CD4-positive, alpha-beta T cell treated with Interferon gamma for 1 hour (primary cell): ENCODE results near the gene ABCG8.
A peak's percentile ranks its signal among the peaks of the same experiment; 100 is the strongest.

Experiments used
- DNase-seq: peaks from one replicate; pipeline ENCODE4 v3.0.0-alpha.2; 2020

Gene ABCG8

DNA sequence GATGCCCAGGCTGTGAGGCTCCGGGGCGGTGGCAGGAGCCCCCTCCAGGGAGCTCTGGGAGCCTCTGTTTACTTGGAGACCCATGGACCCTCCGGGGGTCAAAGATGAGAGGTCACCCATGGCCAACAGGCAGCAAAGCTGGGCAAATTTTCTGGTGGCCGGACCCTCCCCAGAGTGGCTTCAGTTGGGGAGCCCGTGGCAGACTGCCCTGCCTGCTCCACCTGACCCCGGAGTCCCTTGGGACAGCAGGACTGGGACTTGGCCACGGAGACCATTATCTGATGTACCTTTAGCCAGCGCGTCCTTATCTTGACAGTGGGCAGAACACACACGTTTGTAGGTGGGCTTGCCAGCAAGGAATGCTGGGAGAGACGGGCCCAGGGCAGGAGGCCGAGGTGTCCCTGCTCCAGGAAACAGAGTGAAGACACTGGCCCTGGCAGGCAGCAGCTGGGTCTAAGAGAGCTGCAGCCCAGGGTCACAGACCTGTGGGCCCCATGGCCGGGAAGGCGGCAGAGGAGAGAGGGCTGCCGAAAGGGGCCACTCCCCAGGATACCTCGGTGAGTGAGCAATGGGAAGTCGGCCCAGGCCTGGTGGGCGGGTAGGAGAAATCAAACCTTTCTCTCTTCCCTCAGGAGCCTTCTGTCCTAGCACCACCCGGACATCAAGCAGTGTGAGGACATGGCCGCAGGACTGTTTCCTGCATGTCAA, at the start of gene ABCG8, which contains the start of gene ABCG5:
Gene ABCG8, plus strand, starts transcription at position 412 of the 708 bp plus-strand sequence. Its CDS starts 83 bp downstream, at position 495.
Gene ABCG5, minus strand, starts transcription at position 280 of the 708 bp plus-strand sequence. Its CDS starts 160 bp downstream, at position 120.
- DNase-seq = no peak

DNA sequence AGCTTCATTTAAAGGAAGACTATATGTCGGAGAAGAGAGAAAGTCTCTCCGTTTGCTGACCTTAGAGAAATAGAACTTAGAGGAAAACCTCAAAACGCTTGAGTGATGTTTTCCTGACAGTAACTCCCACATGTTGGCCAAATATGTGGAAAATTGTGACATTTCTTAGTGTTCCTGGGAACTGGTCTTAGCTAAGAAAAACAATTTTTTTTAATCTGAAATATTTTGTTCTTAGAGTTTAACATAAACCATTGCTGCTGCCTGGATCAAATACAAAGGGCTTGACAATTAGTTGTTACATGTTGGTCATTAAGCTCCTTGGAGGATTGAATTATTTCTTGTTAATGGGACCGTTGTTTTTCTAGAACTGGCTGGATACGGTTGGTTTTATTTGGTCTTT, 48.6 kb upstream of the ABCG8 start:
- no peak for DNase-seq

DNA sequence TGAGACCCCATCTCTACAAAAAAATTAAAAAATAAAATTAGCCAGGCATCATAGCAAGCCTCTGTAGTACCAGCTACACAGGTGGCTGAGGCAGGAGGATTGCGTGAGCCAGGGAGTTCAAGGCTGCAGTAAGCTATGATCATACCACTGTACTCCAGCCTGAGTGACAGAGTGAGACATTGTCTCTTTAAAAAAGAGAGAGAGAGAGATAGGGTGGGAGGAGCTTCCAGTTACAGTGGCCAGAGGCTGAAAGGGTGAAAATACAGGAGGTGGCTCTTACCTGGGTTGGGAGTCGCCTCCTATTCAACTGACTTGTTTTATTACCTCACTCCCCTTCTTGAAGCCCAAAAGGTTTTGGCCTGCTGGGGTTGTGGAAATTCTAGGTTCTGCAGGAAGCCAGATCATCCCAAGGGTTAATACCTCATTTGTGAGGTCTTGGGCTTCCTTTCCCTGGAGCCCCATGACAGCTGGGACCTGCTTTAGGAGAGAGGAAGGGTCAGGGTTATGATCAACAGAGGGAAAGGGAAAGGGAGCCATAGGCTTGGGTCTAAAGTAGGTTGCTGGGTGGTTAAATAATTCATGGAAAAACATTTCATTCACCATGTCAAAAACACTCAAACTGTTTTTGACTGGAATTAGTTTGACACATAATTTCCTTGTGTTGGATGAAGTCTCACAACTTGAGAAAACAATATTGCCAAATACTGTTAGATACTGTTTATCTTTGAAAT, 47.6 kb upstream of the ABCG8 start:
- DNase-seq = no peak

DNA sequence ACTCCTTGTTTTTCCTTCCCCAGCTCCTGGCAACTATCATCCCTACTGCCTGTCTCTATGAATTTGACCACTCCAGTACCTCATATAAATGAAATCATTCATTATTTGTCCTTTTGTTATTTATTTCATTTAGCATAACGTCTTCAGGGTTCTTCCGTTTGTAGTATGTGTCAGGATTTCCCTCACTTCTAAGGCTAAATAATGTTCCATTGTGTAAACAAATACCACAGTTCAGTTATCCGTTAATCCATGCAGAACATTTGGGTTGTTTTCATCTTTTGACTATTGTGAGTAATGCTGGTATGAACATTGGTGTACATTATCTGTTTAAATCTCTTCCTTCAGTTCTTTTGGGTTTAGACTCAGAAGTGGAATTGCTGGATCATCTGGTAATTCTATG, 46.1 kb upstream of the ABCG8 start:
- no peak for DNase-seq

DNA sequence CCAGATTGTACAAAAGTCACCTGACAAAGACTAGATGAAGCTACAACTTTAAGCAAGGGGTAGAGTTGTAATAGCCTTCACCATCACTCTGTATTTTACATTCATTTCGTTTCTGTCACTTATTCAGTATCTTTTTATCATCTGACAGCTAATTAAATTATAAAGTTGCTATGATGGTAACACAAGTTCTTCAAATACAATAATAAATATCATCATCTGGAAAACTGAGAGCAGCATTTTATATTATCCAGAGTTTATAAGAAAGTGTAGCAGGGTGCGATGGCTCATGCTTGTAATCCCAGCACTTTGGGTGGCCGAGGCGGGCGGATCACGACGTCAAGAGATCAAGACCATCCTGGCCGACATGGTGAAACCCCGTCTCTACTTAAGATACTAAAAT, 43.8 kb upstream of the ABCG8 start:
- no peak for DNase-seq

DNA sequence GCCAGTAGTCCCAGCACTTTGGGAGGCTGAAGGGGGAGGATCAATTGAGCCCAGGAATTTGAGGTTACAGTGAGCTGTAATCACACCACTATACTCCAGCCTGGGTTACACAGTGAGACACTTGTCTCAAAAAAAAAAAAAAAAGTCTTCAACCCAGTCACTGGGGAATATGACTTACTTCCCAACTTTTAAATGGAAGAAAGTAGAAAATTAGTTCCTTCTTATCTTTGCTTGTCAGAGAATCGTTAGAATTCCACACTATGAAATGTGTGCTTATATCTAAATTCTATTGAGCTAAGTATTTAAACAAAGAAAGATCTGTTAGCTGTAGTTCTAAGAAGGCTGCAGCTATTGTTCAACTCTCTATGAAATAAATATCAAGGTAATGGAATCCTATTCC, 42.6 kb upstream of the ABCG8 start:
- DNase-seq = no peak

DNA sequence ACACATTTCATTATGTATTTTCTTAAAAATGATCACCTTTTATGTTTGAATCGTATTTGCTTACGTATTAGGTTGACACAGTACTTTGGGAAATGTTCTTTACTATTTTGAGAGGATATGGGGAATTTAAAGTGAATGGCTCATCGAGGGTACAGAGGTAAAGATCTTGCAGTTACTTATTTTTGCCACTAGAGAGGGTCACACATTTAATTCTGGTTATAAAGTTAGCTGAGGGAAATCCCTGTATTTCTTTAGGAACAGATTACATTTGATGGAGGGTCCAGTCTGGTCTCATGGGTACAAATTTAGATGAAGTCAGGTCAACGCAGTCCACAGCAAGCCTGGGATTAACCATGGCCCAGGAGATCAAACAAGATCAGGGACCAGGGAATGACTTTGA, 40.5 kb upstream of the ABCG8 start:
- DNase-seq = no peak

DNA sequence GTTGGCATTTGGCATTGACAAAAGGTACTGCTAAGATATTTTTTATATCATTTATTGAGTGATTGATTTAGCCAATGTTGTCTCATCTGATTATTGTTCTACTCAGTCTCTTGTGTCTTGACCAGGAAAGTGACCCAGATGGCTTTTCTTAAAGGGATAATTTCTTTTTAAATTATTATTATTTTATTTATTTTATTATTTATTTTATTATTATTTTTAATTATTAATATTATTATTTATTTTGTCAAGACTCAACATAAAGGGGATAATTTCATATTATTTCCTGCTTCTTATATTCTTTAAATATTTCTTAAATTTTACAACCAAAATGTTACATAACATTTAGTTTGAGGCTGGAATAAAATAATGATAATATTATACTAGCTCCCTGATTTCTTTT, 37.9 kb upstream of the ABCG8 start:
- DNase-seq = no peak

DNA sequence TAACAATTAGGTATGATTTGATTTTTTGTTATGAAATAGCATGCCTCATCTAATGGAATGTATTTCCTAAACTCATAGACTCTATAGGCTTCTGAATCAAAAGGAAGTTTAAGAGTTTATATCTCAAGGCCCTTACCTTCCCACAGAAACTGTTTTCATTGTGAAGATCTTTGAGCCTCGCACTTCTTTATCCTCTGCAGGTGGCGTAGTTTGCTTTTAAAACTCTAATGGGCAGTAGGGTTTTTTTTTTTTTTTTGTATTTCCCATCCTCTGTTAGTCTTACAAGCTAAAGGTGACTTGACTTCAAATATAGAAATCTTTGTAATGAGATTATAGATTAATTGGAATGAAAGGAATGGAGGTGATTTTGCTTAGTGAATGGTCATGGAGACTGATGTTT, 36.6 kb upstream of the ABCG8 start:
- no peak for DNase-seq

DNA sequence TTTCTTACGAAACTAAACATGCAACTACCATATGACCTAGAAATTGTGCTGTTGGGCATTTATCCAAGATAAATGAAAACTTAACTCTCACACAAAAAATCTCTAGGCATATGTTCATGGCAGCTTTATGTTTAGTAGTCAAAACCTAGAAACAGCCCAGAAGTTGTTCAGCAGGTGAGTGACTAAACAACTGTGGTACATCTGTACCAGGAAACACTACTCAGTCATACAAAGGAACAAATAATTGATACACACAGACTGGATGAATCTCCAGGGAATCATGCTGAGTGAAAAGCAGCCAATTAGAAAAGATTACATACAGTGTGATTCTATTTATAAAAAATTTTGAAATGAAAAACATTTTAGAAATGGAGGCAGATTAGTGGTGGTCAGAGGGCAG, 35.7 kb upstream of the ABCG8 start:
- DNase-seq = no peak

DNA sequence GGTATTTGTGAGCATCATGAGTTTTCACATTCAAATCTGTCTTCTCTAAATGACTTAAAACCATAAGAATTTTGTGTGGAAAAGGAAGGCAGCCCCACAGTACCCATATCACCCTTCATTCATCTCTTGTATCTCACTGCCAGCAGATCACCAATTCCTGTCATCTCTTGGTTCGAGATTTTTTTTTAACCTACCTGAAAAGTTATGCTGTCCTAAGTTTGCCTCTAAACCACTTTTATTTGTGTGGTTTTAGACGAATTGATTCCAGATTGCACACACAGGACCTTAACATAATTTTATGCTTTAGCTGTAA, 32.1 kb upstream of the ABCG8 start:
- no peak for DNase-seq

DNA sequence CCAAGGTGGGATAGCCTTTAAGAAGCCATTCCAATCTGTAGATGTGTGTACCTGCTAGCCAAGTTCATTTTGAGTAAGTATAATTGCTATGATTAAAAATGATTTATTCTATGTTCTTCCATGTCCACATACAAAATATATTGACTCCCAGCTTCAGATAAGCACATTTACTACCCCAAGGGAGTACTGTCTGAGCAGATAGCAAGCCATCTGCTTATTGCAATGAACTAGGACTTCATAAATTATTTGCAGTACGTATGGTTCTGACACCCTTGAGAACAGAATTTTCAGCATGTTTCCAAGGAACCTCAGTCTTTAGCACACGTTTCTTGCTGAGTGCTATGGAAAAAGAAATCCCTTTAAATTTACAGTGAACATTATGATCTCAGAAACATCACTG, 28.3 kb upstream of the ABCG8 start:
- no peak for DNase-seq

DNA sequence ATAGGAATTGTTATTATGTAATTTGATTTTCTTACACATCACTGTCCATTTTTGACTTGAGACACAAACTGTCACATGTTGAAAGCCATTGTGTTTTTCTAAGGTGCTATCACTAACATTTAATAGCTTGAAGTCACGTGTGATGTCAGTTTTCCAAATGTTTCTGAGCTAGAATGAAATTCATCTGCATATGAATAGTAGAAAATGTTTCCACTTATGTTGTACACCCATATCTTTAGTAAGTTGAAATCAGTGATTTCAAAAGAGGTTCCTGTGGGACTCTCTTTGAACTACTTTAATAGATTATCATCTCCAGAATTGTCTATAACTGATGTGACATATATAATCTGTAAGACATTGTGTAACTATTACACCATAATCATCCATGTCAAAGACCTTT, 27.9 kb upstream of the ABCG8 start:
- DNase-seq = no peak

DNA sequence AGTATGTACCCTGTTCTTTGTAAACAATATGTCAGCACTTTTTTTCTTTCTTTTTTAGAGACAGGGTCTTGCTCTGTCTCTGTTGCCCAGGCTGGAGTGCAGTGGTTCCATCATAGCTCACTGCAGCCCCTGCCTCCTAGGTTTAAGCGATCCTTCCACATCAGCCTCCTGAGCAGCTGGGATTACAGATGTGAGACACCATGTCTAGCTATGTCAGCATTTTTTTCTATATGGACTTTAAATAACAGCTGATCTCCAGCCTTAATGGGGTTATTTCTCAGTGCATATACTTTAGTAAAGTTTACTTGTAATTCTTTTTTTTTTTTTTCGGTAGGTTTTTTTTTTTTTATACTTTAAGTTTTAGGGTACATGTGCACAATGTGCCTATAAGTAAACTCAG, 26.8 kb upstream of the ABCG8 start:
- no peak for DNase-seq

DNA sequence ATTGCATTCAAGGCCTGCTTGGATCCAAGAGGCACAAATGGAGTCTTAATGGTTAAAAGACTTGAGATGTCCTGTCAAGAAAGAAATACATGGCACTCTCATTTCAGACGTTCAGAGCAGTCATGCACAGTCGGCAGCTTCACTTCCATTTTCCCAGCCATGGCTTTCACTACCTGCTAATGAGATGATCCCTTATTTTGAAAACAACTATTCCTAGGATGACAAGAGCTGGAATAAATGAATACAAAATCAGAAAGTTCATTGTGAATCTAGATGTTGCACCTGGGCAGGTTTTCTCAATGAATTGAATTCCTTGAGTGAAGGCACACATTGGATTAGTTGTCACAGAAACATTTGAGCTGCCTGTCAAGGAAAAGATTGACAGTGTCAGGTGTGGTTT, 25.8 kb upstream of the ABCG8 start:
- no peak for DNase-seq

DNA sequence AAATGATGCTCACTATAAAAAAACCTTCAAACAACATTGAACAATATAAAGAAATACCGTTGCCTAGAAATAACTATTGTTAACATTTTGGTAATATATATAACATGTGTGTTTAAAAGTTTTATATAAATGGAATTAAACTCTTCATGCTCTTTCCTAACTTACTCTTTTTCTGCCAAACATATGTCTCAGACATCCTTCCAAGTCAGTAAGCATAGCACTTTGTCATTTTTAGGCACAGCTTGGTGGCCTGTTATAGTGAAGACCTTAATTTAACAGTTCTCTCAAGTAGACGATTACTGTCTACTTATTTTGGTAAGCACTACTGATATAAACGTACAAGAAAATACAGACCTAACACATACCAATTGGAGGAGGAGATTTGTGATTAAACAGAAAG, 24.1 kb upstream of the ABCG8 start:
- DNase-seq = no peak

DNA sequence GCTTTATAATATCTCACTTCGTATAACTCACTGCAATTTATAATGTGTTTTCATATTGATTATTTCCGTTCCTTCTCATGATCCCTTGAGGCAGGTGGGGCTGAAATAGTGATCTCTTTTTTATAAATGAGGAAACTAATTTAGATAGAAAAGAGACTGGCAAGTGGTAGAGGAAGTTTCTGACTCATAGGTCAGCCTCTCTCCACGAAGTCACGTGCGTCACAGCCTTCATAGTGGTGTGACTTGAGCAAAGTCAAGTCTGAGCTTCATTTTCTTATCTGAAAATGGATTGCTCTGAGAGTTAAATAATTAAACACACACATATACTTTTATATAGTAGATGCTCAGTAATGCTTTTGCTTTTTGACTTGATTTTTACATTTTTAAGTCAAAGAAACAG, 20.0 kb upstream of the ABCG8 start:
- peak; percentile 16 for DNase-seq

DNA sequence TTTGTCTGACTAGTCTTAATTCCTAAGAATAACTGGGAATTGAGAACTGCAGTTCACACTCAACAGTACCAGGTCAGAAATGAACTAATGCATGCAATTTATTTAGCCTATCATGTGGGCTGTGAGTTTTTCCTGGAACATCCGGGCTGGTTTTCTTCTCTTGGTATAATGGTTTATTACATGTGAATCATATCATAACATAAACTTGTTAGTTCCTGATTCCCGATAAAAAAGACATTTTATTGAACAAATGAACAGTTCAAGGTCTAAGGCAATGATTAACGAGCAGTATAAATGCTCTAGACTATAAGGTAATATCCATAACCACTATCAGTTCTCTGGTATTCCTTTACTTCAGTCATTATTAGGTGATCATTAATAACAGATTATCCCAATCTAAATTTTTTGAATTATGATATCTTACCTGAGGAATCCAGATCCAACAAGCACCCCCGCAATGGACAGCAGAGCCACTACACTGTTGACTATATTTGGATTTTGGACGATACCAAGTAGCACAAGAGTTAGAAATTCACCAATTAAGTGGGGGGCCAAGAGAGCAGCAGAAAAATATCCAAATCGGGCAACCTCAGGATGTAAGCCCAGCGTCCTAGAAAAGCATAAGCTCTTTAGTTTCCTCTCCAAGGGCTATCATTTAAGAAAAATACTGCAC, 19.1 kb upstream of the ABCG8 start:
- DNase-seq = no peak

DNA sequence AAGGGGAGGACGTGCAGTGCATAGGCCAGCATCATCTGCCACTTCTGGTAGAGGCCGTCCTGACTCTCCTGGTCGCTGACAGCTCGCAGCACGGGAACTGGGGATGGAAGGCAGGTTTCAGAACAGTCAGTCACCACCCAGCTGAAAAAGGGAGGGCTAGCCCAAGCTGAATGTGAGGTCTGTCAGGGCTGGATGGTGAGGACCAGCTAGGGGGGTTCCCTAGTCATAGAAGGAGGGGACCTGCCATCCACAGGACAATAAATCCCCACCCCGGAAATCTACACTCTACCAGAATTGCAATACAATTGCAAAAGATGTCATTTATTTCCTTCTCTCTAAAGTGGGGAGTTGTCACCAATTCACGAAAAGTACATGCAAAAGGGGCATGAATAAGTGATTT, 15.9 kb upstream of the ABCG8 start:
- DNase-seq = no peak

DNA sequence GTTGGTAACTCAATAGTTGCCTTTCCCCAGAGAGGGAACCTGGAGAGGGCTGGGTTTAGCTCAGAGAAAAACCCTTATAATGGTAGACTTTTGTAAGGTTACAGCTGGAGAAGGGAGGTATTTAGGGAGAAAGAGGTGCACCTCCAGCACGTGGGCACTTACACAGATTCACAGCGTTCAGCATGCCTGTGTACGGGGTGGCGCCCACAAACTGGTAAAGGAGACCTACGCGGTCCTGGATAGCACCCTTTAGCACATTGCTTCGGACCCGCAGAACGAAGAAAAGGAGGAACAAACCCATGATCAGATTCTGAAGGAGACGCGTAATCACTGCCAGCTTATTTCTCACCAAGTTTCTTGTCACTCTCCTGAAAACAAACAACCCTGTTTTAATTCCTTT, 15.0 kb upstream of the ABCG8 start:
- no peak for DNase-seq

DNA sequence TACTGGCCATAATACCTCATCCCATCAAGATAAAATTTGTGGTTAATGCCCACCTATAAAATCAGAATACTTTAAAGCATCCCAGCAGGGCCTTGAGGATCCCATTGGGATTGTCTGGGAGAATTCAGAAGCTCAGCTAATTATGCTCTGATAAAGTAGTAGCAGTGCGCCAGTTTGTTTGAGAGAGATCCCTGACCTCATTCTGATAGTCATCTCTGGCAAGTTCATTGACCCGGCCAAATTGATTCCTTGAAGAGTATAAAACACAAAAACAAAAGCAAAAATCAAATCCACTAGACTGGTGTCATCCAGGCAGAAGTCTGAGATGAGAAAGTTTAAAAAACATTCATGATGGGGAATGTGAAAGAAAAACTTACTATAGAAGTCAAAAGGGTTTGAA, 14.3 kb upstream of the ABCG8 start:
- DNase-seq = no peak

DNA sequence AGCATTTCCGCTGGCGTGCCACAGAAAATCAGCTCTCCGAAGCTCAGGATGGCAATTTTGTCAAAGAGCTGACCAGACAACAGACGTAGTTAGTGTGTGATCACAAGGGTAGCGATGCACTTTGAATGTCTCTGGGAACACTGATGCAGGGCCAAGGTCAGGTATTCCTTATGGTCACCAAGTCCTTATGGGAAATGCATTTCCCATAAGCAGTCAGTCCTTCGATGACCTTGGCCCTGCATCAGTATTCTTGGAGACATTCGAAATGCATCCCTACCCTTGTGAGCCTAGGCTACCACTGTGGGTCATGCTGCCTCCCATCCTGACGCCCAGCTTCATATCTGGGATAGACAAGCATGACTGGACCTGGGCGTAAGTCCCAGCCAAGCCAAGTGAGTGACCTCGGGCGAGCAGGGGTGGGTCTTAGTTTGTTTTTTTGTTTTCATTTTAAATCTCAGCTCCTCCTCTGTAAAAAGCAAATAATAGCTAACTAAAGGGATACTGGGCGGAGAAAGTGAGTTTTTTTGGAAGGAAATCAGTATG, 13.7 kb upstream of the ABCG8 start:
- DNase-seq = no peak

DNA sequence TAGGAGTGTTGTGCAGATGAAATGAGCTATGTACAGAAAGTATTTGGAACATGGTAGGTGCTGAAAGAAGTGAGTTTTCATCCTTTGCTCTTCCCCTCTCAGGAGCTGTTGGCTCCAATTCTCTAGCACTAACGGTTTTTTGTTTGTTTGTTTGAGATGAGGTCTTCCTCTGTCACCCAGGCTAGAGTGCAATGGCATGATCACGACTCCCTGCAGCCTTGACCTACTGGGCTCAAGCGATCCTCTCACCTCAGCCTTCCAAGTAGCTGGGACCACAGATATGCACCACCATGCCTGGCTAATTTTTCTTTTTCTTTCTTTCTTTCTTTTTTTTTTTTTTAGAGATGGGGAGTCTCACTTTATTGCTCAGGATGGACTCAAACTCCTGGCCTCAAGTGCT, 12.9 kb upstream of the ABCG8 start:
- DNase-seq = no peak
